NCI-H1694 treated with DMSO at 0.1 percent for 48 hours (cell line): ENCODE measurements around the gene GUCY1B1.

Experiments
- DNase-seq: peaks from one replicate; lab custom pipeline; 2025; lab: John Stamatoyannopoulos, UW

The GUCY1B1 gene

GRCh38 chr4:155758481-155759371 is at the start of gene GUCY1B1:
Gene GUCY1B1, plus strand, starts transcription at chr4:155759021. Its CDS starts 120 bp downstream, at chr4:155759141.
- DNase-seq: no peak

- DNase-seq: no peak
Measured at GRCh38 chr4:155709918-155710317, 48.9 kb upstream of the GUCY1B1 start.

- DNase-seq: no peak
Measured at GRCh38 chr4:155711556-155711955, 47.3 kb upstream of the GUCY1B1 start.

GRCh38 chr4:155712846-155713245 is 46.0 kb upstream of the GUCY1B1 start:
- DNase-seq: no peak

- no peak for DNase-seq
Measured at GRCh38 chr4:155713911-155714310, 44.9 kb upstream of the GUCY1B1 start.

- DNase-seq: no peak
Measured at GRCh38 chr4:155722336-155722735, 36.5 kb upstream of the GUCY1B1 start.

- DNase-seq: no peak
Measured at GRCh38 chr4:155722816-155723499, 35.9 kb upstream of the GUCY1B1 start.

GRCh38 chr4:155724731-155725130 is 34.1 kb upstream of the GUCY1B1 start:
- DNase-seq: no peak

- DNase-seq: no peak
Measured at GRCh38 chr4:155734065-155734464, 24.8 kb upstream of the GUCY1B1 start.

GRCh38 chr4:155734951-155735350 is 23.9 kb upstream of the GUCY1B1 start:
- DNase-seq: no peak

- DNase-seq: no peak
Measured at GRCh38 chr4:155735496-155735895, 23.3 kb upstream of the GUCY1B1 start.

GRCh38 chr4:155738548-155738947 is 20.3 kb upstream of the GUCY1B1 start:
- no peak for DNase-seq

- DNase-seq: no peak
Measured at GRCh38 chr4:155741546-155741945, 17.3 kb upstream of the GUCY1B1 start.

GRCh38 chr4:155742310-155743015 is 16.4 kb upstream of the GUCY1B1 start:
- DNase-seq: no peak

GRCh38 chr4:155745984-155746383 is 12.8 kb upstream of the GUCY1B1 start:
- DNase-seq: no peak

GRCh38 chr4:155748039-155748438 is 10.8 kb upstream of the GUCY1B1 start:
- no peak for DNase-seq

- DNase-seq: no peak
Measured at GRCh38 chr4:155749041-155749440, 9.8 kb upstream of the GUCY1B1 start.

- no peak for DNase-seq
Measured at GRCh38 chr4:155751569-155751968, 7.3 kb upstream of the GUCY1B1 start.

GRCh38 chr4:155757745-155758265 is 1.0 kb upstream of the GUCY1B1 start:
- DNase-seq: no peak

GRCh38 chr4:155759372-155760252 is 791 bp downstream of the GUCY1B1 start:
- no peak for DNase-seq

- no peak for DNase-seq
Measured at GRCh38 chr4:155761047-155761446, 2.2 kb downstream of the GUCY1B1 start.
